Measurements from ENCODE around the gene PPP1CB.
"Not testable (repeated sequence)": the region's sequence is repeated elsewhere in the genome, so short reads cannot be mapped to it uniquely, and the experiment has no call there.

The PPP1CB gene

DNA sequence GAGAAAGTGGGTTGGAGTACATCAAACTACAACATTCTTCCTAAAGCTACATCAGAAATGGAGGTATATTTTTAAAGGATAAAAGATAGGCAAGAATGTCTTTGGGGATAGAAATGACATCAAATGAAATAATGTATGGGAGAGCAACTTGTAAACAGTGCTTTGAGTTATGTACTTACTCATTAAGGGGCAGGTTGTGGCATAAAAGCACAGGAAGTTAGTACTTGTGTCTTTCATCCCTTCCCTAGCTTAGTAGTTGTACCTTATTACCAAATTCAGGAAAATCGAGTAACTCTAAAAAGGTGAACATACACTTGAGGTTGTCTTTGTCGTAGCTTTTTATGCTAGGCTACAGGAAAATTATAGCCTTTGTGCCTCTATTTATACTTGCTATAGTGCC is 28.9 kb downstream of the PPP1CB start:
- DNase-seq = no peak

DNA sequence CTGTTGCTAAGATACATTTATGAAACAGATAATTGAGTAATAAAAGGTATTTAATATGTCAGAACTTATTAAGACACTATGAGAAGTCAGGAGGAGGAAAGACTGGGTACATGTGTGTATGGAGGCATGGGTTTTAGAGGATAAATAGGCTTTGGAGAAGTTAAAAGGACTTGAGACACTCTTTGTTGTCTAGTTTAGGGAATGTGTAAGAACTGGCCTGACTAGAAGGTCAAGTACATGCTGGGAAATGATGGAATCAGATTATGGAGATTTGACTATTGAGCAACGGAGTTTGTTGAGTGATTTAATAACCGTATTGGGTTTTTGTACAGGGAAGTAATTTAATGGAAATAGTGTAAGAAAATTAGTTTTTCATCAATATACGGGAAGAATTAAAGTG is 30.8 kb downstream of the PPP1CB start:
- DNase-seq = no peak

DNA sequence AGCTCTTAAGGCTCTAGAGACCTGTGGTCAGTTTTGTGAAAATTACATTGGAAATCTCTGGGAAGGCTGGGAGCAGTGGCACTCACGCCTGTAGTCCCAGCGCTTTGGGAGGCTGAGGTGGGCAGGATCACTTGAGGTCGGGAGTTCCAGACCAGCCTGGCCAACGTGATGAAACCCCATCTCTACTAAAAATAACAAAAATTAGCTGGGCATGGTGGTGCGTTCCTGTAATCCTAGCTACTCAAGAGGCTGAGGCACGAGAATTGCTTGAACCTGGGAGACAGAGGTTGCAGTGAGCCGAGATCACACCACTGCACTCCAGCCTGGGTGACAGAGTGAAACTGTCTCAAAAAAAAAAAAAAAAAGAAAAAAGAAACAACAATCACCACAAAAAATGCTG is 32.9 kb downstream of the PPP1CB start:
- DNase-seq = not testable (repeated sequence)

DNA sequence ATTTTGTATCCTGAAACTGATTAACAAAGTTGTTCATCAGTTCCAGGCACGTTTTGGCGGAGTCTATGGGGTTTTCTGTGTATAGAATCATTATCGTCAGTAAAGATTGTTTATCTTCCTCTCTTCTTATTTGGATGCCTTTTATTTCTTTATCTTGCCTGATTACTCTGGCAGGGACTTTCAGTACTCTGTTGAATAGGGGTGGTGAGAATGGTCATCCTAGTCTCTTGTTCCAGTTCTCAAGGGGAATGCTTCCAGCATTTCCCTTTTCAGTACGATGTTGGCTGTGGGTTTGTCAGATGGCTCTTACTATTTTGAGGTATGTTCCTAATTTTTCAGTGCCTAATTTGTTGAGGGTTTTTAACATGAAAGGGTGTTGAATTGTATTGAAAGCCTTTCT is 45.0 kb downstream of the PPP1CB start:
- DNase-seq = no peak

DNA sequence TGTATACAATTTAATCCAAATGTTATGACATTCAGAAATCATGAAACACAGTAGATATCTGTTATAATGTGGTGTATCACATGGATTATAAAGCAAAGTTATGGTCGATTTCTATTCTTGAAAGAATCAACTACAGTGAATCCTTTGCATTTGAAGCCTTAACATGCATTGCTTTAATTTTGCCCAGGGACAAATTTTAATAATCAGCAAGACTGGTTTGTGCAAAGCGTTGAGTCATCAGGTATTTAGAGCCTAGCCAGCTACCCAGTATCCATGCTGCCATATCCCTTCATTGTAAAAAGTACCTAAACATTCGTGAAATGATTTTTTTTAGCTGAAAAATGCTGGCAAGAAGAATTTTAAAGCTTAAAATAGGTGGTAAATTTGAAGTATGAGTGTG is 50.1 kb downstream of the PPP1CB start:
- no peak for DNase-seq

DNA sequence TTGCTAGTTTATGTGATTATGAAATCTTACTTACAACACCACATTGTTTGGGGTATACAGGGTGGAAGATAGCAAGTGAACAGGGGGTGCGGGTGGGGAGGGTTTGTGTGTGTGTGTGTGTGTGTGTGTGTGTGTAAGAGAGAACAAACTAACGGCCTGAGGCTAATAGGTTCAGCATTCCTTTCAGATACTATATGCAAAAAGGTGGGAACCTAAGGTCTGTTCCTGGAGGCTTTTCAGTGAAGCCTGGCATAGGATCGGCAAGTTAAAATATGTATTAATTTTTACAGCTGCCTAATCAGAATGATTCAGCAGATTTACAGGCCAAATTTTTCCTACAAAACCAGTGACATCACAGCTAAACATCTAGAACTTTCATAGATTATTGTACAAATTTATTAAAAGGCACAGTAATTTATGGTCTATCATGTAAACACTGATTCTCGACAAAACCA is 51.4 kb downstream of the PPP1CB start:
- DNase-seq = no peak

DNA sequence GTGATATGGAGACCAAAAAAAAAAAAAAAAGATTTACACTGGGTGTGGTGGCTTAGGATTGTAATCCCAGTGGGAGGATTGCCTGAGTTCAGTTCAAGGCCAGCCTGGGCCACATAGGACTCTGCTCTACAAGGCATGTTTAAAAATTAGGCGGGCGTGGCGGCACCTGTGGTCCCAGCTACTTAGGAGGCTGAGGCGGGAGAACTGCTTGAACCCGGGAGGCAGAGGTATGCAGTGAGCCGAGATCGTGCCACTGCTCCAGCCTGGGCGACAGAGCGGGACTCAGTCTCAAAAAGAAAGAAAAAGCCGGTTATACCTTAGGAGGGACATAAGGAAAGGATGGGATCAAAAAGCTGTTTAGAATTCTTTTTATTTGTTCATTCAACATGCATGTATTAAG is 58.3 kb downstream of the PPP1CB start:
- no peak for DNase-seq

DNA sequence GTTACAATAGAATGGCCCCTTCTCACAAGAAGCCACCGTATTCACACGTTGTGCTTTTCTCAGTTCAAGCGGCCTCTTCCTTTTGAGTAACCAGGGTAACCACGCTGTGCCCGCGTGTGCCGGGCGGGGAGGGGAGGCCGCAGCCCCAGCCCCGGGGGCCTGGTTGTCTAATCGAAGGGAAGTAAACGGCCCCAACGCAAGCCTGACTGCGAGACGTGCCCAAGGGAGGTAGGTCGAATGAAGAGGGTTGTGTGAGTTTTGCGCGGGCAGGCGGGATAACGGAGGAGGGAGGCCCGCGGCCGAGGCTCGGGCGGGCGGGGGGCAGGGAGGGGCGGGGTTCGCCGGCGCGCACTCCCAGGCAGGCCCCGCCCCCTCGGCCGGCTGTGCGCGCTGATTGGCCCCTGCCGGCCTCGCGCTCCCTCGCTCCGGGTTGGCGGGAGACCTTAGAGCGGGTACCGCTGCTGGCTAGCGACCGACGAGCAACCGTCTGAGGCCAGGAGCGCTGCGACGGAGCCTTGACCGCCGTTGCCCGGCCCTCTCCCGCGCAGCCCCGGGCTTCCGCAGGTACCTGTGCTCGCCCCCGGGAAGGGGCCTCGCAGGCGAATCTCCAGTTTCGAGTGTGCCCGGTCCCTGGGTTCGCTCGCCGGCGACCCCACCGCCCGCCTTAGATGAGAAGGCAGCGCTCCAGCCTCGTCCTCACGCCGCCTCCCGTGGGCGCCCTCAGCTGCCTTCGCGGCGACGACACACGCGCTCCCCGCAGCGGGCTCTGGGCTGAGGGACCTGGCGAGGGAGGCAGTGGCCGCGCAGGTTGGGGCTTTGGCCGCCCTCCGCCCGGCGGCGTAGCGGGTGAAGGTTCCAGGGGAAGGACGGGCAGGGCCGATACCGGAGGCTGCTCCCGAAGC is 59.0 kb downstream of the PPP1CB start, which contains the start of gene SPDYA:
Gene SPDYA, plus strand, starts transcription at position 451 of the 902 bp plus-strand sequence. CDS start 5,181 bp downstream, outside the sequence.
- DNase-seq = peak; percentile 32

DNA sequence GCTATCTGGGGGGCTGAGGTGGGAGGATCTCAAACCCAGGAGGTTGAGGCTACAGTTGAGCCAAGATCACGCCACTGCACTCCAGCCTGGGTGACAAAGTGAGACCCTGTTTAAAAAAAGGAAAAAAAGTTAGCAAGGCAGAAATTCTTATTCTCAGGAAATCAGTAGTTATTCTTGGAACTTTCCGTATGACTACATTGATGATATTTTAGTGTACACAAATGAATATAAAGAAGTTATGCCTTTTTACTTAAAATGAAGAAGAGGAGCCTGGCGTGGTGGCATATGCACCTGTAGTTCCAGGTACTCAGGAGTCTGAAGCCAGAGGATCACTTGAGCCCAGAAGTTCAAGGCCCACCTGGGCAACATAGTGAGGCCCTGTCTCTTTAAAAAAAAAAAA is 66.4 kb downstream of the PPP1CB start:
- no peak for DNase-seq

DNA sequence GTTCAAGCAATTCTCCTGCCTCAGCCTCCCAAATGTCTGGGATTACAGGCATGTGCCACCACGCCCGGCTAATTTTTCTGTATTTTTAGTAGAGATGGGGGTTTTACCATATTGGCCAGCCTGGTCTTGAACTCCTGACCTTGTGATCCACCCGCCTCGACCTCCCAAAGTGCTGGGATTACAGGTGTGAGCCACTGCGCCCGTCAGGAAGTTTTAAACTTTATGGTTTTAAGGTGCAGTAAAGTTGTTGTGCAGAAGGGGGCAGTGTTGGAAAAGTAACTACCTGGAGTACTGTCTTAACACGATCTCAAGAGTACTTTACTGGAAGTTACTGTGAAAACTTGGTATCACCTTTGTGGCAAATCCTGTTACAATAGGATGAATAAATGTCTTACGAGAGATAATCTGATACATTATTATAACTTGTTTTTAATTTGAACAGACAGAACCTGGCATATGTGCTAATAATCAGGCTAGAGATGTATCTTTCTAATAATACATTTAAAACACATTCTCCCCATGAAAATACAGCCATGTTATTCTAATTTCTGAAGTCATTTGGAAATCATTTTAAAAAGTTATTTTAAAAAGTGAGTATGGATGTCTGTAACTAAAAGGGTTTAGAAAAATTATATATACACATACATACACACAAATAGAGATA is 69.8 kb downstream of the PPP1CB start:
- peak; percentile 16 for DNase-seq

DNA sequence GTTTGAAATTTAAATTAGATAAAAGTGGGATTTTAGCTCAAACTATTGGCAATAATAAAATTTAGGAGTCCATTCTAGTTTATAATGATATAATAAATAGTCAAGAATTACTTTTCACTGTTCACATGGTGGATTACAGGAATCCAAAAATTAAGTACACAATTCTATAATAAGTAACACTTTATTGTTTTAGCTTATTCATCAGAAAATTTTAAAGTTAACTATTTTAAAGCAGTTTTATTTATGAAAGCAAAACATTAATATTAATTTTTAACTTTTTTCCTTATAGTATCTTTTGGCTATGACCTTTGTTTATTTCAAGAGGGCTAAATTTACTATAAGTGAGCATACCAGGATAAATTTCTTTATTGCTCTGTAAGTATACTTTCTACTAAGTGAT is 70.4 kb downstream of the PPP1CB start:
- DNase-seq = no peak

DNA sequence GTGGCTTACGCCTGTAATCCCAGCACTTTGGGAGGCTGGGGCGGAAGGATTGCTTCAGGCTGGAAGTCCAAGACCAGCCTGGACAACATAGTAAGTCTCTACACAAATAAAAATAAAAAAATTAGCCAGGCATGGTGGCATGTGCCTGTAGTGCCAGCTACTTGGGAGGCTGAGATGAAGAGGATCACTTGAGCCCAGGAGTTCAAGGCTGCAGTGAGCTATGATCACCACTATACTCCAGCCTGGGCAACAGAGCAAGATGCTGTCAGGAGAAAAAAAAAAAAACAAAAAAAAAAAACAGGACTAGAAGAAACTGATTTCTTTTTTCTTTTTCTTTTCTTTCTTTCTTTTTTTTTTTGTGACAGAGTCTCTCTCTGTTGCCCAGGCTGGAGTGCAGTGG is 72.6 kb downstream of the PPP1CB start:
- DNase-seq = no peak

DNA sequence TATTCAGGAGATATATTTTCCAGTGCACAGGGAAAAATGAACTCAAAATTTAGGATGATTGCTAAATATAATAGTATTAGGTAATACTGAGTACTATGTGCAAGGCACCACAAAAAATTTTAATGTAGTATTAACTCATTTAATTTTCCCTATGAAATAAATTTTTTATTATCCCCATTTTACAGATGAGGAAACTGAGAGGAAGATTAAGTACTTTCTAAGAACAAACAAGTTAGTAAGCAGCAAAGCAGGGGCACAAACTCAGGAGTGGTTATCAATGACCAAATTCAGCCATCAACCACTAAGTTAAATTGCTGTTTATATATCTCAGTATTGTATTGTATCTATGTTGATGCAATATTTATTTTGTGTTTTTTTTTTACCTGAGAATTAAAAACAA is 73.2 kb downstream of the PPP1CB start:
- no peak for DNase-seq

DNA sequence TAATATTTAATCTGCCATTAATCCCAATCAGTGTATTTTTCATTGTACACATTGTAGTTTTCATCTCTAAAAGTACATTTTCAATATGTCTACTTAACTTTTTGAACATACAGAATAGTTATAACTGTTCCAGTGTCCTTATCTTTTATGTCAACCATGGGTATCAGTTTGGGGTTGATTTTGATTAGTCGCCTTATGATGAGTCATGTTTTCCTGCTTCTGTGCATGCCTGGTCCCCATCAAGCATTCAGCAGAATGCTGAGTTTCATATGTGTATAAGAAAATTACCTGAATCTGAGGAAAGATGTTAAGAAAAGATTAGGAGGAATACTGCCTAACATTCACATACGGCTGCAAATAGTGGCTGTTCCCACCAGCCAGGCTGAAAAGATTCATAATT is 76.8 kb downstream of the PPP1CB start:
- DNase-seq = no peak

DNA sequence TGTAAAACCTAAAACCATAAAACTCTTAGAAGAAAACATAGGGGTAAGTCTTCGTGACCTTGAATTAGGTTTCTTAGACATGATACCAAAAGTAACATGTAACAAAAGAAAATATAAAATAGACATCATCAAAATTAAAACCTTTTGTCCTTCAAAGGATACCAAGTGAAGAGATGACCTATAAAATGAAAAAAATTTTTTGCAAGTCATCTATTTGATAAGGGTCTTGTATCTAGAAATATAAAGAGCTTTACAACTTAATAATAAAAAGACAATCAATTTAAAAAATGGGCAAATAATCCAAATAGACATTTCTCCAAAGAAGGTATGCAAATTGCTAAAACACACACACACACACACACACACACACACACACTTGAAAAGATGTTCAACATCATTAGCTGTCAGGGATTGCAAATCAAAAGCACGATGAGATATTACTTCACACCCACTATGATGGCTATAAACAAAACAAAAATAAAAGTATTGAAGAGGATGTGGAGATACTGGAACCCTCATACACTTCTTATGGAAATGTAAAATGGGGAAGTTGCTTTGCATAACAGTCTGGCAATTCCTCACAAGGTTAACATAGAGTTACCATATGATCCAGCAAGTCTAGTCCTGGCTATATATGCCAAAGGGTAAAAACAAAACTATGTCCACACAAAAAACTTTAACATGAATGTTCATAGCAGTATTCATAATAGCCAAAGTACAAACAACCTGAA is 82.3 kb downstream of the PPP1CB start:
- no peak for DNase-seq

DNA sequence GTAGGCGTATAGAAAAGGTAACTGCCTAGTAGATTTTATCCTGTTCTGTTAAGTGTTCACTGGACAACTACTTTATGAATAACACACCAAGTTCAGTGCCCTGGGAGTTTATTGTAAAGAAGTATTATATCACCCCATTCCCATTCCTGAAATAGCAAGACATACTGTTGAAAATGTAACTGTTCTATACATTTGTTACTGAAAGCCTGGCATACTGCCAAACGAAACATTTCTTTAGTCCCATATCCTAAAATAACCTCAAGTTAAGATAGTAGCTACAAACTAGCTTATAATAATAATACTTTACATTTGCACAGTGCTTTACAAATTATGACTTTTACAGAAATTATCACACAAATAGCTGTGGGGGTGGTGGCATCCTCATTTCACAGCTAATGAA is 84.2 kb downstream of the PPP1CB start:
- no peak for DNase-seq

DNA sequence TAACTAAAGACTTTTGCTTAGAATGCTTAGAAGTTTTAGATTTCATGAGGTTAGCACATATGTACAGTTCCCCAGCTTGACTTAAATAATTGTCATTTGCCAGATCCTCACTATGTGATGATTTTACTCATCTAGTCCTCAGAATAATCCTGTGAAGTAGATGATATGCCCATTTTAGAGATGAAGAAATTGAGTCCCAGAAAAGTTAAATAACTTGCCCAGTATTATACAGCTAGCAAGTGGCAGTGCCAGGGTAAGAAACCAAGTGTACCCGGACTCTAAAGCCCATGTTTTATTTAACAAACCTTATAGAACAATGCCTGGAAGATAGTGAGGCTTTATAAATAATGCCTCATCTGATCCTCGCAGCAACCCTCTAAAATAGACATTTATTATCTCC is 87.3 kb downstream of the PPP1CB start:
- DNase-seq = no peak

DNA sequence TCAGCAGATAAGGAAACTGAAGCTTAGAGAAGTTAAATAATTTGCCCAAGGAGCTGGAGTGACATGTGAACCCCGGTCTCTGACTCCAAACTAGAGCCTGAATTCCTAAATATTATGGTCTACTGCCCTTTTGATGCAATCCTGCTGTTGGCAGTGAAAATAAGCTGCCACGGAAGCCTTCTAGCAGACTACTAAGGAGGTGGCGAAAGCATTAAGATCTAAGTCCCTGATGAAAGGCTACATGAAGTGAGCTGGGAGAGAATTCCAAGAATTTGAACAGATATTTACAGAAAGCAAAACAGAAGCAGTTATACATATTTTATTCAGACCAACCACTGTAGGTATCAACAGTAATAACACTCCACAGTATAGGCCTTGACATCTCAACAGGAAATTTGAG is 90.4 kb downstream of the PPP1CB start:
- DNase-seq = no peak
